ENCODE data around the gene PDILT.

The PDILT gene

DNA sequence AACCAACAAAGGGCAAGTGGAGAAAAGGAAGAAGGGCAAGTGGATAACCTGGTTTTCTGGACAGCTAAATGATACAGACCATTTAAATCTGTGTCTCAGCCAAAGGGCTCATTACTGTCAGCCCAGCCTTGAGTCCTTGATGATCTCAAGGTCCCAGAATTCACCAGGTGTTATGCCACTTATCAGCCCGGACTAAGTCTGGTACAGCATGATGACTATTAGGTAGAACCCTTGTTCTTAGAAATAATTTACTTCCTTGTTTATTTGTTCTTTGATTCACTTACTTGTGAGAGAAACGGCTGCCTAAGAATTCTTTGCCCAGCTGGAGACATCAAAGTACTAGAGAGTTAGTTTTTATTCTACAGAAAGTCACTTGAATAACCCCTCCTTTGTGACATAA lies 3.5 kb downstream of the PDILT start:
- no peak for DNase-seq

DNA sequence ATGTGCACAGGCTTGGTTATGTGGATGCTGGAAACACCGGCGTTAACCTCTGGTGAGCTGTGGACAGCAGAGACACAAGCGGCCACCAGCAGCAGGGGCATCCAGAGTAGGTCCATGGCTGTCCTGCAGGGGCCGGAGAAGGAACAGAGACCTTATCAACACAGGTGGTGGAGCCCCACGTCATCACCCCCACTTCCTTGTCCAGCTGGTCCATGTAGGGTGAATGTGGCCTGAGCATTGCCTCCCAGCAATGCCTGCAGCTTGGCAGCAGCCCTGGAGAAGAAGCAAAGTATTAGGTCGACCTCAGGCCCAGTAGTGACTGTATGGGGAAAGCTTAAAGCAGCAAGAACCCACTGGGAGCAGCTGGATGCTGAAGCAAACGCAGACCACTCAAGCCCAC lies 5.4 kb downstream of the PDILT start:
- no peak for DNase-seq

DNA sequence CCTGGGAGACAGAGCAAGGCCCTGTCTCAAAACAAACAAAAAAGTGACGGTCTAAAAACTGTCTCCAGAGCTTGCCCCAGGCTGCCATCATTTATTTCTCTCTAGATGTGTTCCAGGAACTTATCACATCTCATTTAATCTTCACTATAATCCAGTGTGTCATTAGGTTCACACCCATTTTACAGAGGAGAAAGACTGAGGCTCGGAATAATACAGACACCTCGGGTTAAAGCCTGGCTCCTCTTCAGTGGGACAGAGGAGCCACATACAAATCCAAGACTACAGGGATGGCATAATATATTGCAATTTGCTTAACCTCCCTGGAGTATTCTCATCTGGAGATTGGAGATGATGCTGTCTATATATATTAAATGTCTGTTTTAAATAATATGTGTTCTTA lies 5.9 kb downstream of the PDILT start:
- DNase-seq, result no peak

DNA sequence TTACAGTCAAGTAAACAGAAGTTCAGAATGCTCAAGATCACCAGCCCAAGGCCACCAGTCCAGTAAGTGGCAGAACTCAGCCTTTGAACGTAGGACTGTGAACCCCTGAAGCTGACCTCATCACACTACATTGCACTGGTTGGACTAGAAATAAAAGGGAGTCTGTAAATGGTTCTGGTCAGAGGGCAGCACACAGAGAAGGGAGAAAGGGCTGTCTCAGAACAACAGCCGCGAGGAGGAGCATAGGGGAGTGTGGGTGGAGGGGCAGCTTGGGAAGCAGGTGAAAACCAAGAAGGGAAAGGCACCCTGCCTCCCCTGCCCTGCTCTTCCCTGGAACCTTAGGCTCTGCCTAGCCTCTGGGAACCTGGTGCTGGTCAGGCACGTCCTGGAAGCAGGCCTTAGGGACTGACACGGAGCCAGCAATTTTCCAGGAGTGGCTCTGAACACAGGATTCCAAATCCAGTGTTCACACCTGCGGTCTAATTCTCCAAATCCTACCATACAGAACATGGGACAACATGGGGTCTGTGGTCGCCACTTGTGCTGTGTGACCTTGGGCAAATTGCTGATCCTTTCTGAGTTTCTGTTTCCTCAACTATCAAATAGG lies 7.0 kb downstream of the PDILT start:
- DNase-seq, result no peak

DNA sequence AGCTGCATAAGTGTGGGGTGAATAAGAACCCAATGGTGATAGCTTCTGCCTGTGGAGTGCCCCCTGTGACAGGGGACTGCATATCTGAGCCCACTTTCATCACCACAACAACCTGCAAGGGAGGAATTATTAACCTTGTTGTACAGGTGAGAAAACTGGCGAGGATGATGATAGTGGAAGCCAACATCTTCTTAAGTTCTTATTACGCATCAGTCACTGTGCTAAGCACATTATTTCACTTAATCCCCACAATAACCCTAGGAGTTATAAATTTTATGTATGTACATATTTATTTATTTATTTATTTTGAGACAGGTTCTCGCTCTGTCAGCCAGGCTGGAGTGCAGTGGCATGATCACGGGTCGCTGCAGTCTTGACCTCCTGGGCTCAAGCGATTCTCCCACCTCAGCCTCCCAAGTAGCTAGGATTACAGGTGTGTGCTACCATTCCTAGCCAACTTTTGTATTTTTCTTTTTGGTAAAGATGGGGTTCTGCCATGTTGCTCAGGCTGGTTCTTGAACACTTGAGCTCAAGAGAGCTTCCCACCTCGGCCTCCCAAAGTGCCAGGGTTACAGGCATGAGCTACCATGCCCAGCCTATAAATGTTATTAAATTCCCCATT lies 7.6 kb downstream of the PDILT start:
- no peak for DNase-seq

DNA sequence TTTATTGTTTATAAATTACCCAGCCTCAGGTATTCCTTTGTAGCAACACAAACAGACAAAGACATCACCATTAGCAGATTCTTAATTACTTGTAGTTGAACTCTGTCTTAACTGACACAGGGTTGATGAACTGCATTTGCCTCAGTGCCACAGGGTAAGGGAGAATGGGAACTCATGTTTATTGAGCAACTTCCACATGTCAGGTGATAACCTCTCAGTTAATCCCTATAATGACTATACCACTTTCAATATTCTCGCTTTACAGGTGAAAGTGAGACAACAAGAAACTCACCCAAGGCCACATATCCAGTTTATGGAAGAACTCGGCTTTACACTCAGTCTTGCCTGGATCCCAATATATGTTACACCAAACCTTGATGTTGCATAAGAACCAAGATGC lies 8.6 kb downstream of the PDILT start:
- no peak for DNase-seq

DNA sequence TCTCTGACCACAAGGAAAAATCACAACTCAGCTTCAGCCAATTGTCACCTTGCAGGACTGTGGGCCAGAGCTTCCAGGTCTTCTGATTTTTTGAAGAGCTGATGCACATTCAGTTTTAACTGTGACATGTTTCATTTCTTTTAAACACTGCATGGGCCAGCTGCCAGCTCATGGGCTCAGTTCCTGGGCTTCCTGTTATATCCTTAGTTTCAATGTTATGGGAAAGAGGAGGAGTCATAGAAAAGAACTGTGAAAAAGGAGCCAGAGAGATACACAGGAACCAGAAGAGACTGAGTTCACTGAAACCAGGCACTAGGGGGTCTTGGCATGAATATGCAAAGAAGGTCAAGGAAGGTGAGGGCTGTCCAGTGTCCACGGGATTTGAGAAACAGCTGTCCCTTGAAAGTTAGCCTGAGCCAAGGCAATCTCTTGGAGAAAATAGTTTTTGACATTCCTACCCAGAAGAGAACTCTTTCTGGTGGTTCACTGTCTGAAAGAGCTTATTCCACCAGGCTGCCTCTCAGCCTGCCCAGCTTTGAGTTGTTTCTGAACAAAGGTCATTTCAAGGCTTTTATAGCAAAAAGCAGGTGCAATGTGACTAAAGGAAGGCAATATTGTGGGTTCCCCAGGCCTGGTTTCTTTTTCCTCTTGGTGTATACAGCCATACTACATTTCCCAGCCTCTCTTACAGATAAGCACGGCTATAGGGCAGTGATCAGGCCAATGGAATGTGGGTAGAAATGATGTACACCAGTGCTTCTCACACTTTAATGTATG lies 10.5 kb downstream of the PDILT start:
- DNase-seq, result no peak

DNA sequence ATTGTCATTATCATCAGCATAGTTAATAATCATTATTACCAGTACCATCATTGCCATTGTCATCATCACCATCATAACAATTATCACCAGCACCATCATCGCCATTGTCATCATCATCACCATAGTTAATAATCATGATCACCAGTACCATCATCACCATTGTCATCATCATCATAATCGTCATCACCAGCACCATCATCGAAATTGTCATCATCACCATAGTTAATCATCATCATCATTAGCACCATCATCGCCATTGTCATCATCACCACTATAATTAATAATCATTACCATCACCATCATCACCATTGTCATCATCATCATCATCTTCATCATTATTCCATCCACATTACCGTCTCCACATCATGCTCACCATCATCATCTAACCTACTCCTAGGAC lies 13.5 kb downstream of the PDILT start:
- DNase-seq, result no peak

DNA sequence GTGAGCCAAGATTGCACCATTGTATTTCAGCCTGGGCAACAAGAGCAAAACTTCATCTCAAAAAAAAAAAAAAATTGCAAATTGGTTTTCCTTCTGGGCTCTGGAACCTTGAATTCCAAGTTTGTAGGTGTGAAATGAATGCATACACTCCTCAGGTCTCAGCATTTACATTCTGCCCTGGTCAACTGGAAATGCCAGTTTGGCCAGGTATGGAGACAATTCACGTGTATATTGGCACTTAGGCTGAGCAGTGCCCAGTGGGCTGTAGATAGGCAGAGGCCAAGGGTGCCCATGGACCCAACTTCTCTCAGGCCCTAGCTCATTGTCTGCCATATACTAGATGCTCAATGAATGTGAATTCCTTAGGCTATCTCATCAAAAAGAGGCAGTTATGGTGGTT lies 15.7 kb downstream of the PDILT start:
- no peak for DNase-seq

DNA sequence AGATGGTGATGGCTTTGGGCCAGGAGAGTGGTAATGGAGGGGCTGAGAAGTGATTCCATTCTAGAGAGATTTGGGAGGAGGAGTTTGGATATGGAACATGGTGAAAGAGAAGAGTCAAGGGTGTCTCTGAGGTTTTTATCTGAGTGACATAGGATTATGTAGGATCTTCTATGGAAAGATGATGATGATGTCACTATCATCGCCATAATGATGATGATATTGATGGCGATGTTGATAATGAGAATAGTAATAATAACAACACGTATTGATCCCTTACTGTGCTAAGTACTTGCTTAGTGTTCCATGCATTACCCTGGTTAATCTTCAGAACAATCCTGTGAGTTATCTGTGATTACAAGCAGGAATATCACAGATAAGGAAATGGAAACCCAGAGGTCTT lies 16.6 kb downstream of the PDILT start:
- no peak for DNase-seq

DNA sequence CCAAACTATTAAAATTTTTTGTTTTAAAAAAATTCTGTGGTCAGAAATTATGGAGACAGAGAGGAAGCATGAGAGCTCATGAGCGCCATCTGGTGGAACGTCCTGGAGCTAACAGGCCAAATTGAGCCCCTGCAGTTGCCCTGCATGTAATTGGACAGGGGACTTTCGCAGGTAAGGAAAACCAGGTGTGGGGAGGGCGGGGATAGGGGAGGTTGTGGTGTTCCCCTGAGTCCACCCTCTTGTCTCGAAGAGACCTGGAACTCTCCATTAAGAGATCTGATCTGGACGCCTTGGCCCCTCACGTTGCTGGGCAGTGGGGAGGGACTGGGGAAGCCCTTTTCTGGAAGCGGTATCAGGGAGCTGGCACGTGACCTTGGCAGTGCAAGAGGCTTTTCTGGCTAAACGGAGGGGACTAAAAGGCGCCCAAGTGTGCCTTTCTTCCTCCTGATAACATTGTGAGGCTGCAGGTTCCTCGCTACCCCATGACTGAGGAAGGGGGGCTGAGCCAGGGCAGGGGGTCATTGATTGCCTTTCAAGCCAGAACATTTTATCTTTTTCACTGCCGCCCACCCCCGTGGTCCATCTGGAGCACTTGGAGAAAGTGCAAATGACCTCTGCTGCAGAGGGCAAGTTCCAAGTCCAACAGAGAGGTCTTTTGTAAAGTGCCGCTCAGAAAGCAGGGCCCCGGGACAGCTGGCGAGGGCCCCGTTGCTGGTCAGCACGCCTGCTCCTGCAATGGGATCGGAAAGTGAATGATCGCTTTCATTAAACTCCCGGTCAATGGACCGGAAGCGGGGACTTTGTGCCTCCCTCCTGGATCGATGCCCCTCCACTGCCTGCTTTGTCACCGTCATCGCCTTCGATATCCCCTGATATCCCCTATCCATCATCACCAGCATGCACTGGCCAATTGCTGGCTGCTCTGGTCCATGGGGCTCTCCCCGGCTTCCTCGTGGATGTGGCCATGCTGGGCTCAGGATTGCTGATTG lies 18.4 kb downstream of the PDILT start:
- DNase-seq, result peak; percentile 77

DNA sequence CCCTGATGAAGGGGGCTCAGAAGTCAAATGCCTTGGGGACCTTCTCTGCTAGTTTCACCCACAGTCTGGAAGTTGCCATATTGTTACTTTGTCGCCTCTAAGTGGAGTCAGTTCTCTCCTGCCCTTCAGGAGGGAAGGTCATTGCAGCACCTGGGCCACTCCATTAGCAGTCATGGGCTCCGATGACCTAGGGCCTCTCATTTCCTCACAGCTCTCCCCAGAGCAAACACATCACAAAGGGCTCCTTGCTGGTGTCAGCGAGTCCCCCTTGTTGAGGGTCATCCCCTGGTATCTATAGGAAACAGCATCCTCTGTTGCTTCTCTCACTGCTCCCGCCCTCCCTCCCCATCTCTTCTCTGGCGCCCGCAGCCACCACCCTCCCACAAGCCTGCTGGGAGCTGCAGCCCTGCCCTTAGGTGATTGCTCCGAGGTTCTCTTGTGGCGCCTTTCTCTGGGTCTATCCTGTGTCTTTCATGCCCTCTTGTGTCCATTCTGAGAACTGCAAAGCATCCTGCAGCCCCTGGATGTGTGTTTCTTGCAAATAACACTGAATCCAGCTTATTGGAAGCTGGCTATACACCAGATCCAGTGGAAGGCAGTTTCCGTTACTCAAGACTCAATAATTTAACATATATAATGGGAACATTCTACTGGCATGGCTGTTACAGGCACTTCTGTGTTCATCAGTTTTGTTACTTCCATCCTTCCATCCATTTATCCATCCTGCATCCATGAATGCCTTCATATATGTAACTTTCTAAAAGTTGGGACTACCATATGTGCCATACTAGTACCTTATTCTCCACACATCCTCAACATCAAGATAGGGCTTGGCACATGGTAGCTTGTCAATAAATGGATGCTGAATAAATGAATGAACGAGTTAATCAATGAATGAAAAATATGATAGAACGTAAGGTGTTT lies 21.2 kb downstream of the PDILT start:
- DNase-seq, result peak; percentile 83

DNA sequence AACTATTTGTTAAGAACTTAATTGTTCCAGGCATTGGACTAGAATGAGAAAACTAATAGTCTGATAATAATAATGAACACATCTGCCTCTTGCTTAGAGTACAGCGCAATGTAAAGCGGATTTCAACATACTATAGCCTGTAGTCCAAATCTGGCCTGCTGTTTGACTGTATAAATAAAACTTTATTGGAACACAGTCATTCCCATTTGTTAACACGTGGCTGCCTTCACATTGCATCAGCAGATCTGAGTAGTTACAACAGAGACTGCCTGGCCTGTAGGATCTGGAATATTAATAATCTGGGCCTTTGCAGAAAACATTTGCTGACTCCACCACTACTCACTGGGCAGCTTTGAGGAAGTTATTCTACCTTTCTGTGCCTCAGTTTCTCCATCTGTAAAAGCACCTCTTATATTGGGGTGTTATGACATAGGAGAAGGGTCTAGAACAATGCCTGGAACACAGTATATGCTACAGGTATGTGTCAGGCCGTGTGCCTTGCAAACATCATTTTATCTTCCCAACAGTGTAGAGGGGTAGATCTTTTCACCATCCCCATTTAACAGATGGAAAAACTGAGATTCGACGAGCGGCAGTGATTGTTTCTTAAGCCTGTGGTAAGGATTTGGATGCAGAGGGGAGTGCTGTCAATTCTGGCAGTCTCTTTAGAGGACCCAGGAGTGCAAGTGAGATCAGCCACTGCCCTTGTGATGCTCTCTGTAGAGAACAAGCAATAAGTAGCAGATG lies 22.2 kb downstream of the PDILT start:
- no peak for DNase-seq

DNA sequence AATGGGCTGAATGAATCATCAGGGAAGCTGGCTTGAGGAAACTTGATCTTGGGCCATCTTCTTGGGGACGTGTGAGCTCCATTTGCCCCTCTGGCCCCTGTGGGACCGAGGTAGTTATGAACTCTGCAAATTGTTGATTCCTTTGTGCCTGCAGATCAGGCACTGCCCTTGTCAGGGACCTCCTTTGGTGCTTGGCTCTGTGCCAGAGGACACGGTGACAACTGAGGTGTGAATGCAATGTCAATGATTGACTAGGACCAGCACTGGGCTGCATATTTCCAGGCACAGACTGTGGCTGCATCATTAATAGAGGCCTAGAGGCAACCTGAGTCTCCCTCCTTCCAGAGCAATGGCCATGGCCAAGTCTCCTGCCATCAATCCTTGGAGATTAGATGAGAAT lies 23.8 kb downstream of the PDILT start:
- DNase-seq, result no peak

DNA sequence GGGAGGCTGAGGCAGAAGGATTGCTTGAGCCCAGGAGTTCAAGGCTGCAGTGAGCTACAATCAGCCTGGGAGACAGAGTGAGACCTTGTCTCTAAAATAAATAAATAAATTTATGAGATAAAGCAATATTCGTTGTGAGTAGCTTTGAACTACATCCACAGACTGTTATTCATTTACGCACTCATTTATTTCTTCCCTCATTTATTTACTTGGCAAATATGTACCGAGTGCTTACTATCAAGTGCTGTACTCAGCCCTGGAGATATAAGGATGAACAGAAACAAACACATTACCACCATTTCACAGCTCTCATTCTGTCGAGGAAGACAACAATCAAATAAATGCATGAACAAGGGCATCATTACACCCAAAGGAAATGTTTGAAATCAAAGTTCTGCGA lies 27.4 kb downstream of the PDILT start:
- DNase-seq, result no peak

DNA sequence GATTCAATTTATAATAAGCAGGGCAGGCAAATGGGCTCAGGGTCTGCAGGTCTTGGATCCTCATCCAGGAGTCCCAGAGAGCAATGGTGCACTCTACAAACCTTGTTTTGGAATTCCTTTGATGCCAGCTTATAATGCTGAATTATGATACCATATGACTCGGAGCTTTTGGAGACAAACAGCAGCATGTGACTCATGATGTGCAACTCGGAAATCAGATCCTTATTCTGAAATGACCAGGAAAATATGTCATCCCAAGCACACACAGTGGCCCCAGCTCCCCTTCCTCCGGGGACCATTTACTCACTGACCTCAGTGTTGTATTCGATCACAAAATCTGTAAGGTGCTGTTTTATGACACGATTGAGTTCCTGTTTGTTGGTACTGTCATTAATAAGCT lies 31.8 kb downstream of the PDILT start:
- DNase-seq, result no peak

DNA sequence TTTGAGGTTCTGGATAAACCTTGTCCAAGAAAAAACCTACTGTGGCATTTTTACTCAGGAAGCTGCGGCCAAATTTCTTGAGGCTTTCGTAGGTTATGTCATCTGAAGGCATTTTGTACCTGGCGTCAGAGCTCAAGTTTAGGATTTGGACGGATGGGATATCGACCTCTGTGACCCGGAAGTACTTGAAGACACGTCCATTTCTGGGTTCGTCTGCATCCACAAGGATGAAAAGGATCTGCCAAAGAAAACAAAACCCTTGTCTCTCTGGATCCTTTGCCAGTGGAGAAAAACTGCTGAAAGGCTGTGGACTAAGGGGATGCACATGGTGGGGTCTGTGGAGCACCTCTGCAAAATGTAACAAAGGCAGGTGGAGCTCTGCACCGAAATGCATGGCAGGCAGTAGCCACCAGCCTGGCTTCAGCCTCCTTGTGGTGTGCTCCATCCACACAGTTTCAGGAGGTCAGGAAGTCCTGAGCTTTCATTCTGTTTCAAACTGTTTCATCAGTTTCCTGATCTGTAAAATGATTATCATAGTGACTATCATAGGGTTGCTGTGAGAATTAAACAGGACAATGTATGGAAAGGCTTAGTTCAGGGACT lies 35.0 kb downstream of the PDILT start:
- DNase-seq, result peak; percentile 10

DNA sequence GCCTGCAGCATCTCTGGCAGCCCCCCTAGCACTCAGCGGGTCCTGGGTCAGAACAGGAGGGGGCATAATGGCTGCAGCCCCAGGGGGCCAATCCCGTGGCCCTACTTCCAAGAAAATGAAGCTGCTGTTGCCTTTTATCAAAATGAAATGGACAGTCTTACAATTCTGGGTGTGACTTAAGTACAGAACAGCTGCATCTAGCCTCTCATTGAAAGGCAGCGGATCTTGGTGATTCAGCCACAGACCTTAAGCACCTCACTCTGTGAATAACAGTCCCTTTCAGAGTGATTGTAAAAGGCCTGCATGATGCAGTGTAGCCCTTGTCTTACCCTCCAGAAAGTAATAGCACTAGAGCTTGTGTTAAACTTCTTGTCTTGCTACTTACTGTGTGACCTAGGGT lies 40.5 kb downstream of the PDILT start:
- no peak for DNase-seq

DNA sequence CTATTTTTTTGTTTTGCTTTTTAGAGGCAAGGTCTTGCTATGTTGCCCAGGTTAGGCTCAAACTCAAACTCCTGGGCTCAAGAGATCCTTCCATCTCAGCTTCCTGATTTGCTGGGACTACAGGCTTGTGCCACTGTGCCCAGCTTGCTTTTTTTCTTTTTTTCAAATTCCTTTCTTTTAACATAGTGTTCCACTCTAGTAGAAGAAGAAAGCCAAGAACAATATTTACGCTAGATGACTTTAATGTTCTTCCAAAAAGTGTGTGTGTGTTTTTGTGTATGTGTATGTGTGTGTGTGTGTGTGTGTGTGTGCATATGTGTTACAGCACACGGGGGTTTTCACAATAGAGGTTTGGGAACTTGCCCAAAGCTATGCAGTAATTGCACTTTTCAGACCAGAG lies 41.3 kb downstream of the PDILT start:
- DNase-seq, result no peak

DNA sequence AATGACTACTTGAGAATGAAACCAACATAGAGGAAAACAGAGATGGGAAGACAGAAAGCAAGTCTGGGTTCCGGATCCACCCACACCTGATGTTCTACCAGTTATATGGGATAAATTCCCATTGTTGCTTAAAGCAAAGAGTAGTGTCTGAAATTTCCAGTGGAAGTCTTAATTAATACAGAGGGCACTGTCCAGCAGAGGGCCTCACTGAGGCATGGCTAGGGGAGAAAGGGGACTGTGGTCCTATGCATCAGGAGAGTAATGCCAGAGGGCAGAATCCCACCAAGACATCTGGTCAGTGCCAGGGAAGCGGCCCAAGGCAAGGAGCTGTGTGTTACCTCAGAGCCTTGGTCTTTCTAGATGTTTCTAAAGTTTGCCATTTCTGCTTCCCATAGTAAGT lies 44.5 kb downstream of the PDILT start:
- DNase-seq, result peak; percentile 28
